GM15510 (cell line): ENCODE results near the gene ZMYND19.

Source experiments
- POLR2A ChIP-seq: IDR thresholded peaks from 3 replicates; pipeline ENCODE4 v1.6.1; 2011; ENCODE audit warnings: borderline replicate concordance; ENCODE audit not compliant: insufficient read length; ENCODE audit errors: extremely low read depth

Gene ZMYND19

DNA sequence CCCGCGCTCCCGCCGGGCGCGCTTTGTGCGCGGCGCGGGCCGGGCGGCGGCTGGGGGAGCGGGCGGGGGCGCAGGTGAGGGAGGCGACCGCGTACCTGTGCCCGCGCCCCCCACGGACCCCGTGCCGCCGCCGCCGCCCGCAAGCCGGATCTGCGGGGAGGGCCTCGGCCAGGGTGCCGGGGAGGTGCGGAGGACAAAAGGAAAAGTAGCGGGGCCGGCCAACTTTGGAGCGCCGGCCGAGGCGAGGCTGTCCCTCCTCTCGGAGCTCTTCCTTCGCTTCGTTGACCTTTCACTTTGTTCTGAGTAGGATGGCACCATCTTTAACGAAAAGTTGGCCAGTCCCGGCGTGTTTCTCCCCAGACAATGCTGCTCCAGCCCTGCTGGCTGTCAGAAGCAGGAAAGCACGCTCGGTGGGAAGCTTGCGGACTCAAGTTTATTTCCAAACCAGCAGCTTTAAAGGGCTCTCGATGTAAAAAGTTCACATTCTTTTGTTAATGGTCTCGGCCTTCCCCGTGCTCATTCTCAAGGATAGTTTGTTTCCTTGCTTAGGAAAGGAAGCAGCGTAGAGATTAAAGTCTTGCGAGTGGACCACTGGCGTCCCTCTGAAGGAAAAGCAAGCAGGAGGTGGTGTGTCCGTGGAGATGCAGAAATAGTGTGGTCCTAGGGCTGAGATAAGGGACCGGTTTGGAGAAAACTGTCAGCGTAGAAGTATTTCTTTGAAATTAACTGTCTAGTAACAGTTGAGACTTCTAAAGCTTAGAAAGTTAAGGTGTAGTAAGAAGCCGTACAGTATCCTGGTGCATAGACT, 29.1 kb upstream of the ZMYND19 start:
- TF ChIP-seq POLR2A: no peak

DNA sequence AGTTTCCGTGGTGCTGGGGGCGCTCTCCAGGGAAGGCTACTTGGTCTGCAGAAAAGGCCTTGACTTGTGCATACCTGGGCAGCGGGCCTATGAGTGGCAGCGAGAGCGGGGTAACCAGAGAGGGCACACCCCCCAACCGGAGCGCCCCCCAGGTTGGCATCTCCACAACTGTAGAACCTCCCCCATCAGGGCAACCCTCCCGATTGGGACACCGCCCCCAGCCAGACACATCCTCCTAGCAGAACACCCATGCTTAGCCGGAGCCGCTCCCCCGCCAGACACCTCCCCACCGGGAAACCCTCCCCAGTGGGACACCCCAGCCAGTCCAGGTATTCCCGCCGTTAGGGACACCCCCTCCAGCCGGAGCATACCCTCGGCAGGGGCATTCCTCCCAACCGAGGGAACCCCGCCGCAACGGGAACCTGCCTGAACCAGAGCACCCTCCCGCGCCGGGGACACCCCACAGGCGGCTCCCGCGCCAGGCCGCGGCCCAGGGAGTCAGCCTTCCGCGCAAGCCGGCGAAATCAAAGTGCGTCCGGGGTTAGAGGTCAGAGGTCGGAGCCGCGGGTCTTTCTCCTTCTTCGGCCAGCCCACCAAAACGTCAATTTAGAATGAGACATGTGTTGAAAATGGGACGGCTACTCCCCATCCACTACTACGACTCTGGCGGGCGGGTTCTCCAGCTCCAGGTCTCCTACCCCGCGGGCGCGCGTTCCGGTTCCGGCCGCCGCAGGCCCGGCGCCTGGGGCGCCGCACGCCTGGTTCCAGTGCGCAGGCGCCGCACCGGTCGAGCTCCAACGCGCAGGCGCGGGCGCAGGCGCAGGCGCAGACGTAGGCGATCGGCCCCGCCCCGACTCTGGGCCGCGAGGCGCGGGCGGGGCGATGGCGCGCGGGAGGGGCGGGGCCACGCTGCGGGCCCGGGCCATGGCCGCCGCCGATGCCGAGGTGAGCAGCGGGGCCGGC, 28.1 kb upstream of the ZMYND19 start, which contains the start of gene EHMT1:
Gene EHMT1, plus strand, starts transcription at position 901 of the 963 bp plus-strand sequence. Its CDS starts 24 bp downstream, at position 925.
- peak; percentile 70 for TF ChIP-seq POLR2A

DNA sequence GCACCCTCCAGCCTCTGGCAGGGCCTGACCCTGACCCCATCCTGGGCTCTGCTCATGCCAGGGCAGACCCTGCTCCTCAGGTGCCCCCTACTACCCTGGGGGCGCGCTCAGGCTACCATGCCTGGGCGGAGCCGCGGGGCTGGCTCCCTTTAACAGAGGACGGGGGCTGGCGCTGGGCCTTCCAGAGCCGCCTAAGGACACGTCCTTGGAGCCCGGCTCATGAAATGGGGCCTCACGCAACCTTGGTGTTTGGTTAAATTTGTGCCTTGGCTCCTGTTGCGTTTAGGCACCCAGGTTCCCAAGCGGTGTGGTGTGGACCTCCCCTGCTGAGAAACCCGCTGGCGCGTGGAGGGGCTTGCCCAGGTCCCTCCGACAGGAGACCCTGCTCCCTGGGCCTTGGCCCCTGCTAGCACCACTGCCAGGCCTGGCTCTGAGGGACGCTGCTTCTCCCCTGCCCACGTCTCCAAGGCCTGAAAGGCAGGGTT, 25.1 kb upstream of the ZMYND19 start:
- no peak for TF ChIP-seq POLR2A

DNA sequence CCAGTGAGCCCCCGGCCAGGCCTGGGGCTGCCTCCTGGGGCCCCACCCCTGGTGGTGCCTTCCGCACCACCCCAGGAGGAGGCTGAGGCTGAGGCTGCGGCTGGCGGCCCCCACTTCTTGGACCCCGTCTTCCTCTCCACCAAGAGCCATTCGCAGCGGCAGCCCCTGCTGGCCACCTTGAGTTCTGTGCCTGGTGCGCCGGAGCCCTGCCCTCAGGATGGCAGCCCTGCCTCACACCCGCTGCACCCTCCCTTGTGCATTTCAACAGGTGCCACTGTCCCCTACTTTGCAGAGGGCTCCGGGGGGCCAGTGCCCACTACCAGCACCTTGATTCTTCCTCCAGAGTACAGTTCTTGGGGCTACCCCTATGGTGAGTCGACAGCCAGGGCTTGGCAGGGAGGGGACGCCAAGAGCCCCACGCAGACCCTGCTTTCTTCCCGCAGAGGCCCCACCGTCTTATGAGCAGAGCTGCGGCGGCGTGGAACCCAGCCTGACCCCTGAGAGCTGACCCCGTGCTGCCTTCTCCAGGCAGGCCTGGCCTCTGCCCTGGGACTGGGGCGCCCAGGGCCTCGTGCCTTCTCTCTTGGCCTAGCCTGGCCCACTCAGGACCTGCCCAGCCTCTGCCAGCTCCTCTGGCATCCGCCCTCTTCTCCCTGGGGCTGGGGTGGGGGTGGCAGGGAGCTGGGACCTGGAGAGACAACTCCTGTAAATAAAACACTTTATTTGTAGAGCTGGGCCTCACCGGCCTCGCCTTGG, 24.5 kb upstream of the ZMYND19 start:
- TF ChIP-seq POLR2A: no peak

DNA sequence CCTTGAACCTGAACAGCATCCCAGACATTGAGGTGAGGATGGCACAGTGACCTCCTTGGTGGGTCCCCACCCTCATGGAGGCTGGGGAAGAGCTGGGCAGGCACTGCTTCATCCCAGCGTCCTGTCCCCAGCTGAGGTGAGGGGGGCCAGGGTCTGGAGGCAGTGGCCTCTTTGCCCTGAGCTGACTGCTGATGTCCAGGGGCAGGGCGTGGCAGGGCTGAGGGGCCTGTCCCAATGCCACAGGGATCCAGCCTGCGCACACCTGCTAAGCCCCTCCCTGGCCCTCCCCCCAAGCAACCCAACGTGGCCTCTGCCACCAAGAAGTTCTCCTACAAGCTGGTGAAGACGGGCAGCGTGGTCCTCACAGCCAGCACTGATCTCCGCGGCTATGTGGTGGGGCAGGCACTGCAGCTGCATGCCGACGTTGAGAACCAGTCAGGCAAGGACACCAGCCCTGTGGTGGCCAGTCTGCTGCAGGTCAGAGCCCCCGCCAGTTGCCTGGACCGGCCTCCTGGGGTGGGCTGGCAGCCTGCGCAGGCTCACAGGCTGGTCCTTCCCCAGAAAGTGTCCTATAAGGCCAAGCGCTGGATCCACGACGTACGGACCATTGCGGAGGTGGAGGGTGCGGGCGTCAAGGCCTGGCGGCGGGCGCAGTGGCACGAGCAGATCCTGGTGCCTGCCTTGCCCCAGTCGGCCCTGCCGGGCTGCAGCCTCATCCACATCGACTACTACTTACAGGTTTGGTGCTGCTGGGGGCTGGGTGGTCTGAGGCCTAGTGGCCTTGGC, 23.6 kb upstream of the ZMYND19 start:
- no peak for TF ChIP-seq POLR2A

DNA sequence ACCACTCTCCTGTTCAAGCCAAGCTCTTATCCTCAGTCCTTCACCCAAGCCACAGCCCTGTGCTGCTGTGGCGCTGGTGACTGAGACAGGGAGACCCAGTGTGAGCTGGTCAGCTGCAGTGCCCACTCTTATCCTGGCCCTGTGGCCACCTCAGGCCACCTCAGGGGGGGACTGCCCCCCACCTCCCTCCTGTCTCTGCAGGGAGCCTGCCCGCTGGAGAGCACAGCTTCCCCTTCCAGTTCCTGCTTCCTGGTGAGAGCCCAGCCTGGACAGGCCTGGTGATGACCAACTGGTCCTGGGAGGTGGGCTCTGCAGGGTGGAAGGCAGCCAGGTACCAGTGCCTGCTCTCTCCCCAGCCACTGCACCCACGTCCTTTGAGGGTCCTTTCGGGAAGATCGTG, 22.9 kb upstream of the ZMYND19 start:
- TF ChIP-seq POLR2A: no peak

DNA sequence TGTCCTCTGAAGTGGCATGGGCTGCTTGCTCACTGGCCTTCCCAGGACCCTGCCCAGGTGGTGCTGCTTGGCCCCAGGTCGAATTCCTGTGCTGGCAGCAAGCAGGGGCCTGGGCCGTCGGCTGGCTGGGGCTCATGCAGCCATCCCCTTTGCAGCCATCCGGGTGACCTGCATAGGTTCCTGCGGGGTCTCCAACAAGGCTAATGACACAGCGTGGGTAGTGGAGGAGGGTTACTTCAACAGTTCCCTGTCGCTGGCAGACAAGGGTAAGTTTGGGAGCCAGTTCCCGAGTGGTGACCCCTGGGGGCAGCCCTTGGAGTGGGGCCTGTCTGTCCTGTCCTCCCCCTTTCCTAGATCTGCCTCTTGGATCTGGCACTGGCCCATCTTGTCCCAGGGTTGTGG, 22.4 kb upstream of the ZMYND19 start:
- TF ChIP-seq POLR2A: no peak

DNA sequence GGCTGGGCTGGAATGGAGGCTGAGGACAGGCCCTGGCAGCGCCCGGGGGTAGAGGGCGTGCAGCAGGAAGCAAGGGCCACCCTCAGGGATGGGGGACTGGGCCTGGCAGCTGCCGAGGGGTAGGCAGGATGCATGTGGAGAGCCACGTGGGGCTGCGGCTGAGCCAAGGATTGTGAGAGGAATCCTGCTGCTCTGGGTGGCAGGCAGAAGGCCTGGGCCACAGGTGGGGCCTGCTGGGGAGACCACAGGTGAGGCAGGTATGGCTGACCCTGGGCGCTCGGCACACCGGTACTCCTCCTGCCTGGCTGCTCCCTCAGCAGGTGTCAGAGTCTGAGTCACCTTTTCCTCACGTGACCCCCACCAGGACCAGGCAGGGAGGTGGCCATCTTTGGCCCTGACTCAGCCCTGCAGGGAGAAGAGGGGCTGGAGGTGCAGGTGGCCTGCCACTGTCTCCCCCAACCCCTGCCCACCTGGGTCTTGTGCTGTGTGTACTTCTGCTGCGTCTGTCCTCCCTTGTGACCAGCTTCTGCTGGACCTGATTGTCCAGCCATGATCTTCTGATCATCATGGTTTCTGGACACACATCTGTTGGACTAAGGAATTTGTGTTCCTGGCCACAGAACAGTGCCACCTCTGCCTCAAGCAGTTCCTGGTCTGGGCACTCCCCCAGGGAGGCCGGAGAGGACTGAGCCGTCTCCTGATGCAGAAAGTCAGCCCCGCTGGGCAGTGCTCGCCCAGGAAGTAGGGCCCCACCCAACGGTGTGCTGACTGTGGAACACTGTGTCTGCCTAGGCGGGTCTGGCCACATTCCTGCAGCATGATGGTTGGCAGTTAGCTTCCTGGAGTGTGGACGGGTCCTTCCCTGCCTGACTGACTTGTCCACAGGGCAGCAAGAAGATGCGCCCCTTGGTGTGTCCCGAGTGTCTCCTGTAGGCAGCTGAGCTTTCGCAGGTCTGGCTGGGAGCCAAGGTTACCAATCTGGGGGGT, 21.6 kb upstream of the ZMYND19 start:
- no peak for TF ChIP-seq POLR2A

DNA sequence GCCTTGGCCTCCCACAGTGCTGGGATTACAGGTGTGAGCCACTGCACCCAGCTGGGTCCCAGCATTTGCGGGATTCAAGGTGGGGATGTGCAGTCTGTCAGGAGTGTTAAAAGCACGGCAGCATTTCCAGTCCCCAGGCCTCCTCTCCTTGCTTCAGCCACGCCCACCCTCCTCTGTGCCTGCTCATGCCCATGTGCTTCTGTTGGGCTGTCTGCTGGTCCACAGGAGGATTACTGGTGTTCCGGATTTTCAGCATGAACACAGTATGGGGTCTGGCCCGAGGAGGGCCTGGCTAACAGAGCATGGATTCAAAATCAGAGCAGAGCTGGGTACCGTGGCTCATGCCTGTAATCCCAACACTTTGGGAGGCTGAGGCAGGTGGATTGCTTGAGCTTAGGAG, 20.6 kb upstream of the ZMYND19 start:
- no peak for TF ChIP-seq POLR2A

DNA sequence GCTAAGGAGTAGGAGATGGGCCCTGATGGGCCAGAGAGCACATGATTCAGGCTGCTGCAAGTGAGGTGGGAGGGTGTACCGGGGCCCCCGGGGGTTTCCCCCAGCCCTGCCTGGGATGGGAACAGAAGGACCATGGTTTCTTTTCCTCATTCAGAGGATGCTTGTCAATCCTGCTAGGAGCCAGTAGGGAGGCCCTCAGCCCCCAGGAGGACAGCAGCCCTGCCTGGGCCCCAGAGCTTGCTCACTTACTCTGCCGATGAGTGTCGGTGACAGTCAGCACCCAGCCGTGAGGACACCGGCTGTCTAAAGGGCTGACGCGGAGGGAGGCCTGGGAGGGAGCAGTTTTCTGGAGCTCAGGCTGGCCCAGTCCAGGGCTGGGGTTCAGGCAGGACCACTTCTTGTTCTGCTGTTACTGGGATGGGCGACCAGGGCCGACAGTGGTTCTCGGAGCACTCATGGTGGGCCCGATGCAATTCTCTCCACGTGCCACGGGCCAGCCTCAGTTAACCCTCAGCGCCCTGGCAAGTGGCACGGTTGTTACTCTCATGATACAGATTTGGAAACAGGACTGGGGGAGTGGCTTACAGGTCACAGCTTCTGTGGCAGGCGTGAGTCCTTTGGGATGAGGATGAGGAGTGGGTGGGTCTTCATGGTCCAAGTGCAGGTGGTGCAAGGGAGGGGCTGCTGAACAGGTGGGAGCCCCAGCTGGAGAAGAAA, 17.0 kb upstream of the ZMYND19 start:
- no peak for TF ChIP-seq POLR2A

DNA sequence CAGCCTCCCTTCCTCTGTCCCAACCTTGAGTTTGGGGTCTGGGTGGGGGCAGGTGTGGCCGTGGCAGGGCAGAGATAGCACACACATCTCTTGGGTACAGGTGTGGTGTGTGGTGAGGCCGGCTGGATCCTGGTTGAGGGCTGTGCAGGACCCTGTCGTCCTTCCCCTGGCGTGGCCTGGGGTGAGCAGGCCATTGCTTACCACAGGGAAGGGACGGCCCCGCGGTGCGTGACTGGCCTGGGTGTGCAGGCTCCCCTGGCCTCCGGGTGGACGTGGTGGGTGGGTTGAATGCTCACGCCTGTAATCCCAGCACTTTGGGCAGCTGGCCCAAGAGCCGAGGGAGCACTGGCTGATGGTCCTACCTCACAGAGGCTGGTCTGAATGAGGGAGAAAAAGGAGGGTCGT, 16.4 kb upstream of the ZMYND19 start:
- TF ChIP-seq POLR2A: no peak

DNA sequence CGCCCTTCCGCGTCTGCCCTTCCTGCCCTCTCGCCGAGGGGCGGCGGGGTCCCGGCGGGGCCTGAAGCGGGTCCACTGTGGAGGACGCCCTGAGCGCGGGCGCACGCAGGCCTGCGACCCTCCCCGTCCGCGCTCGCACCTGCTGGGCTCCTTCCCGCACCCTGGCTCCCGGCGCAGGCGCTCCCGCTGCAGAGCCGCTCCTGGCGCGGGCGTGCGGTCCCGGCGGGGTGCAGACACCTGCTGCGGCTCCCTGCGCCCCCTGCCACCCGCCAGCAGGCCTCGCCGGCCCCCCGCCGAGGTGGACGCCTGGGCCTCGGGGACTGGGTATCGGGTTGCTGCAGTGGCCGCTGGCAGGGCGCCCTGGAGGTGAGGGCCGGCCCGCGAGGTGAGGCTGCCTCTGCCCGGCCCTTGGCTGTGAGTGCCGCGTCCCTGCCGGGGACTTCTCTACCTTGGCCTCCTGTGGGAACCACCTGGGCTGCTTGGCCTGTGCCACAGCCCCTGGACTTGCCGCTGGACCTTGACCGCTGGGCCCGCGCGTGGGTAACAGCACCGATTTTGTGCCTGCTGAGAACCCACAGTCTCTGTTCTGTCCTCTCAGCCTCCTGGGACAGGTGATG, 15.8 kb upstream of the ZMYND19 start:
- no peak for TF ChIP-seq POLR2A
